SK-N-SH treated with all-trans-retinoic acid at 6 μM for 48 hours (cell line): Measurements from ENCODE around the gene ELMO1.

Experiments
- ATAC-seq: fragments of 200-7000 bp; cut with Tn5 transposase; 3 replicates; pipeline ENCODE4 v1.9.1; 2020; ENCODE audit warnings: mild to moderate bottlenecking, moderate library complexity
- BACH2 ChIP-seq: fragments of 250-450 bp; sonication (Bioruptor Pico); IDR thresholded peaks from 2 replicates; pipeline ENCODE4 v1.9.0; 2021; ENCODE audit warnings: mild to moderate bottlenecking, borderline replicate concordance
- CSDC2 ChIP-seq: fragments of 250-450 bp; sonication (Bioruptor Pico); IDR thresholded peaks from 2 replicates; pipeline ENCODE4 v1.5.0; 2020; ENCODE audit warnings: mild to moderate bottlenecking, moderate library complexity
- ESRRG ChIP-seq: fragments of 250-450 bp; sonication (Bioruptor Pico); IDR thresholded peaks from 2 replicates; pipeline ENCODE4 v1.6.1; 2021; ENCODE audit warnings: mild to moderate bottlenecking
- GLIS3 ChIP-seq: fragments of 250-450 bp; sonication (Bioruptor Pico); IDR thresholded peaks from 2 replicates; pipeline ENCODE4 v1.5.0; 2020; ENCODE audit warnings: mild to moderate bottlenecking, moderate library complexity
- OSR1 ChIP-seq: fragments of 250-450 bp; sonication (Bioruptor Pico); IDR thresholded peaks from 2 replicates; pipeline ENCODE4 v1.8.0; 2022; ENCODE audit warnings: moderate library complexity, mild to moderate bottlenecking, inconsistent platforms
- PPARA ChIP-seq: fragments of 250-450 bp; sonication (Bioruptor Pico); IDR thresholded peaks from 2 replicates; pipeline ENCODE4 v1.5.0; 2020; ENCODE audit warnings: mild to moderate bottlenecking, borderline replicate concordance
- RARB ChIP-seq: fragments of 250-450 bp; sonication (Bioruptor Pico); IDR thresholded peaks from 2 replicates; pipeline ENCODE4 v1.8.0; 2021; ENCODE audit warnings: mild to moderate bottlenecking, moderate library complexity
- SNAI2 ChIP-seq: fragments of 250-450 bp; sonication (Bioruptor Pico); IDR thresholded peaks from 2 replicates; pipeline ENCODE4 v1.5.0; 2020; ENCODE audit warnings: mild to moderate bottlenecking, moderate library complexity
- TCF4 ChIP-seq: fragments of 250-450 bp; sonication (Bioruptor Pico); IDR thresholded peaks from 2 replicates; pipeline ENCODE4 v1.8.0; 2021; ENCODE audit warnings: mild to moderate bottlenecking, moderate library complexity, borderline replicate concordance
- TOX ChIP-seq: fragments of 250-450 bp; sonication (Bioruptor Pico); IDR thresholded peaks from 2 replicates; pipeline ENCODE4 v1.8.0; 2021; ENCODE audit warnings: mild to moderate bottlenecking, moderate library complexity, borderline replicate concordance
- ZFP3 ChIP-seq: fragments of 250-450 bp; sonication (Bioruptor Pico); IDR thresholded peaks from 2 replicates; pipeline ENCODE4 v1.5.0; 2020; ENCODE audit warnings: mild to moderate bottlenecking, moderate library complexity
- ZNF565 ChIP-seq: fragments of 450-650 bp; formaldehyde crosslinking; conservative IDR thresholded peaks from 2 replicates; pipeline ENCODE4 v1.5.0; 2020; ENCODE audit warnings: low read depth, mild to moderate bottlenecking, moderate library complexity
- ZNF70 ChIP-seq: fragments of 450-650 bp; formaldehyde crosslinking; IDR thresholded peaks from 2 replicates; pipeline ENCODE4 v1.5.0; 2020; ENCODE audit warnings: mild to moderate bottlenecking, moderate library complexity
- ZNF8 ChIP-seq: fragments of 450-650 bp; formaldehyde crosslinking; IDR thresholded peaks from 2 replicates; pipeline ENCODE4 v1.5.0; 2020; ENCODE audit warnings: mild to moderate bottlenecking, moderate library complexity
- TF ChIP-seq, protein P1 (sequence below): fragments of 250-450 bp; sonication (Bioruptor Pico); IDR thresholded peaks from 2 replicates; pipeline ENCODE4 v1.8.0; 2020; ENCODE audit warnings: mild to moderate bottlenecking, moderate library complexity, borderline replicate concordance
- TF ChIP-seq, protein P2 (sequence below): fragments of 250-450 bp; sonication (Bioruptor Pico); IDR thresholded peaks from 2 replicates; pipeline ENCODE4 v1.5.1; 2021; ENCODE audit warnings: mild to moderate bottlenecking, moderate library complexity
- TF ChIP-seq, protein P3 (sequence below): fragments of 250-450 bp; sonication (Bioruptor Pico); IDR thresholded peaks from 2 replicates; pipeline ENCODE4 v1.8.0; 2021; ENCODE audit warnings: low read depth, mild to moderate bottlenecking, moderate library complexity, borderline replicate concordance
- TF ChIP-seq, protein P4 (sequence below): fragments of 250-450 bp; sonication (Bioruptor Pico); IDR thresholded peaks from 2 replicates; pipeline ENCODE4 v1.5.0; 2020; ENCODE audit warnings: mild to moderate bottlenecking, moderate library complexity

The ELMO1 gene

DNA sequence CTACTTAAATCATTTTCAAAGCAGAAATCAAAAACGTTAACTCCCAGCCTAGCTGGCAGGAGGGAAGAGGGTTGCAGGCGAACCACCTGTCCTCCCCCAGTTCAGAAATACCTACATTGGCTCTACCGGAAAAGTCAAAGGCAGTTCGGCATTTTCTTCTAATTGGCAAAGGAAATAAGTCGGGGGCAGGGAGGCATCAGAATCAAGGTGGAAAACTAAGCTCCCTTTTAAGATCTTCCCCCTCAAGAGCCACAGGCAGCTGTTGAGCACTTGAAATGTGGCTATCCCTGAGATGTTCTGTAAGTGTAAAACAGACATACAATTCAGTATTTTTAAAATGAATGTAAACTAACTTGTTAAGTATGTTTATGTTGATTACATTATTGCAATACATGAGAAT lies 957 bp upstream of the ELMO1 start:
- TF ChIP-seq PPARA (CRISPR knock-in tag) (no peak), ZNF8 (CRISPR knock-in tag) (no peak), OSR1 (CRISPR knock-in tag) (no peak), ZFP3 (CRISPR knock-in tag) (no peak), CSDC2 (CRISPR knock-in tag) (no peak), BACH2 (no peak), RARB (no peak), ZNF70 (CRISPR knock-in tag) (no peak), TOX (no peak), GLIS3 (CRISPR knock-in tag) (no peak), ZNF565 (no peak)
- TF ChIP-seq, protein P1, sequence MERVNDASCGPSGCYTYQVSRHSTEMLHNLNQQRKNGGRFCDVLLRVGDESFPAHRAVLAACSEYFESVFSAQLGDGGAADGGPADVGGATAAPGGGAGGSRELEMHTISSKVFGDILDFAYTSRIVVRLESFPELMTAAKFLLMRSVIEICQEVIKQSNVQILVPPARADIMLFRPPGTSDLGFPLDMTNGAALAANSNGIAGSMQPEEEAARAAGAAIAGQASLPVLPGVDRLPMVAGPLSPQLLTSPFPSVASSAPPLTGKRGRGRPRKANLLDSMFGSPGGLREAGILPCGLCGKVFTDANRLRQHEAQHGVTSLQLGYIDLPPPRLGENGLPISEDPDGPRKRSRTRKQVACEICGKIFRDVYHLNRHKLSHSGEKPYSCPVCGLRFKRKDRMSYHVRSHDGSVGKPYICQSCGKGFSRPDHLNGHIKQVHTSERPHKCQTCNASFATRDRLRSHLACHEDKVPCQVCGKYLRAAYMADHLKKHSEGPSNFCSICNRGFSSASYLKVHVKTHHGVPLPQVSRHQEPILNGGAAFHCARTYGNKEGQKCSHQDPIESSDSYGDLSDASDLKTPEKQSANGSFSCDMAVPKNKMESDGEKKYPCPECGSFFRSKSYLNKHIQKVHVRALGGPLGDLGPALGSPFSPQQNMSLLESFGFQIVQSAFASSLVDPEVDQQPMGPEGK (CRISPR knock-in tag) = no peak
- TF ChIP-seq, protein P2, sequence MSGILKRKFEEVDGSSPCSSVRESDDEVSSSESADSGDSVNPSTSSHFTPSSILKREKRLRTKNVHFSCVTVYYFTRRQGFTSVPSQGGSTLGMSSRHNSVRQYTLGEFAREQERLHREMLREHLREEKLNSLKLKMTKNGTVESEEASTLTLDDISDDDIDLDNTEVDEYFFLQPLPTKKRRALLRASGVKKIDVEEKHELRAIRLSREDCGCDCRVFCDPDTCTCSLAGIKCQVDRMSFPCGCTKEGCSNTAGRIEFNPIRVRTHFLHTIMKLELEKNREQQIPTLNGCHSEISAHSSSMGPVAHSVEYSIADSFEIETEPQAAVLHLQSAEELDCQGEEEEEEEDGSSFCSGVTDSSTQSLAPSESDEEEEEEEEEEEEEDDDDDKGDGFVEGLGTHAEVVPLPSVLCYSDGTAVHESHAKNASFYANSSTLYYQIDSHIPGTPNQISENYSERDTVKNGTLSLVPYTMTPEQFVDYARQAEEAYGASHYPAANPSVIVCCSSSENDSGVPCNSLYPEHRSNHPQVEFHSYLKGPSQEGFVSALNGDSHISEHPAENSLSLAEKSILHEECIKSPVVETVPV (CRISPR knock-in tag) = no peak
- no peak for ATAC-seq

DNA sequence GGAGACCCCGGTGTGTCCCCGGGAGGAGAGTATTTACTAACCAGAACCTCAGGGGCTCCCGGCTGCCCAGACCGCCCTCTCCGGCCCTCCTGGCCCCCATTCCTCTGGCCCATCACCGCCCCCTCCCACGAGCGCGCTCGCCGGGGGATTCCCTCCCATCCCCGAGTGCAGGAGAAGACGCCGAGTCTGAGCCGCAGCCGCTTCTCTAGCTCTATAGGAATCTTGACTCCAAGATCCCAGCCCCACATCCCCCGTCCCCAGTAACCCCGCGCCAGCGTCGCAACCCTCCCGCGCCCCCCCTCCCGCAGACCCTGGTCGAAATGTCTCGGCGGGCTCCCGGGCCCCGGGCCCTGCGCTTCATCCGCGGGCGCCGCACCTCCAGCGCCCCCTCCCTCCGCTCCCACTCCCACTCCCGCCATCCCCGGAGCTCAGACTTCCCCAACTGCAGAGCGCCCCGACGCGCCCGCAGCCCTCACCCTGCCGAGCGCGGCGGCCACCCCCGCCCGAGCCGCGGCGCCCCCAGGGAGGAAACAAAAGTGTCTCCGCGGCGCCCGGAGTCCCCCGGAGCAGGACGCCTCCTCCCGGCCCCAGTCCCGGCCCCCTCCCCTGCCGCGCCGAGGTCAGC lies 541 bp downstream of the ELMO1 start:
- ATAC-seq = peak; percentile 42
- TF ChIP-seq, protein P3, sequence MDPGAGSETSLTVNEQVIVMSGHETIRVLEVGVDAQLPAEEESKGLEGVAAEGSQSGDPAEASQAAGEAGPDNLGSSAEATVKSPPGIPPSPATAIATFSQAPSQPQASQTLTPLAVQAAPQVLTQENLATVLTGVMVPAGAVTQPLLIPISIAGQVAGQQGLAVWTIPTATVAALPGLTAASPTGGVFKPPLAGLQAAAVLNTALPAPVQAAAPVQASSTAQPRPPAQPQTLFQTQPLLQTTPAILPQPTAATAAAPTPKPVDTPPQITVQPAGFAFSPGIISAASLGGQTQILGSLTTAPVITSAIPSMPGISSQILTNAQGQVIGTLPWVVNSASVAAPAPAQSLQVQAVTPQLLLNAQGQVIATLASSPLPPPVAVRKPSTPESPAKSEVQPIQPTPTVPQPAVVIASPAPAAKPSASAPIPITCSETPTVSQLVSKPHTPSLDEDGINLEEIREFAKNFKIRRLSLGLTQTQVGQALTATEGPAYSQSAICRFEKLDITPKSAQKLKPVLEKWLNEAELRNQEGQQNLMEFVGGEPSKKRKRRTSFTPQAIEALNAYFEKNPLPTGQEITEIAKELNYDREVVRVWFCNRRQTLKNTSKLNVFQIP = no peak
- TF ChIP-seq GLIS3 (CRISPR knock-in tag) (no peak), TCF4 (CRISPR knock-in tag) (no peak), ESRRG (CRISPR knock-in tag) (no peak), ZNF565 (no peak), ZNF70 (CRISPR knock-in tag) (no peak), CSDC2 (CRISPR knock-in tag) (no peak), BACH2 (no peak), SNAI2 (CRISPR knock-in tag) (no peak), PPARA (CRISPR knock-in tag) (no peak), OSR1 (CRISPR knock-in tag) (no peak), ZNF8 (CRISPR knock-in tag) (no peak), ZFP3 (CRISPR knock-in tag) (no peak)
- TF ChIP-seq, protein P2 (CRISPR knock-in tag) = no peak
- TF ChIP-seq, protein P4, sequence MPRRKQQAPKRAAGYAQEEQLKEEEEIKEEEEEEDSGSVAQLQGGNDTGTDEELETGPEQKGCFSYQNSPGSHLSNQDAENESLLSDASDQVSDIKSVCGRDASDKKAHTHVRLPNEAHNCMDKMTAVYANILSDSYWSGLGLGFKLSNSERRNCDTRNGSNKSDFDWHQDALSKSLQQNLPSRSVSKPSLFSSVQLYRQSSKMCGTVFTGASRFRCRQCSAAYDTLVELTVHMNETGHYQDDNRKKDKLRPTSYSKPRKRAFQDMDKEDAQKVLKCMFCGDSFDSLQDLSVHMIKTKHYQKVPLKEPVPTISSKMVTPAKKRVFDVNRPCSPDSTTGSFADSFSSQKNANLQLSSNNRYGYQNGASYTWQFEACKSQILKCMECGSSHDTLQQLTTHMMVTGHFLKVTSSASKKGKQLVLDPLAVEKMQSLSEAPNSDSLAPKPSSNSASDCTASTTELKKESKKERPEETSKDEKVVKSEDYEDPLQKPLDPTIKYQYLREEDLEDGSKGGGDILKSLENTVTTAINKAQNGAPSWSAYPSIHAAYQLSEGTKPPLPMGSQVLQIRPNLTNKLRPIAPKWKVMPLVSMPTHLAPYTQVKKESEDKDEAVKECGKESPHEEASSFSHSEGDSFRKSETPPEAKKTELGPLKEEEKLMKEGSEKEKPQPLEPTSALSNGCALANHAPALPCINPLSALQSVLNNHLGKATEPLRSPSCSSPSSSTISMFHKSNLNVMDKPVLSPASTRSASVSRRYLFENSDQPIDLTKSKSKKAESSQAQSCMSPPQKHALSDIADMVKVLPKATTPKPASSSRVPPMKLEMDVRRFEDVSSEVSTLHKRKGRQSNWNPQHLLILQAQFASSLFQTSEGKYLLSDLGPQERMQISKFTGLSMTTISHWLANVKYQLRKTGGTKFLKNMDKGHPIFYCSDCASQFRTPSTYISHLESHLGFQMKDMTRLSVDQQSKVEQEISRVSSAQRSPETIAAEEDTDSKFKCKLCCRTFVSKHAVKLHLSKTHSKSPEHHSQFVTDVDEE (CRISPR knock-in tag) = no peak
- TF ChIP-seq, protein P1 (CRISPR knock-in tag) = no peak
